ENCODE results near the gene RIMBP2.

DNA sequence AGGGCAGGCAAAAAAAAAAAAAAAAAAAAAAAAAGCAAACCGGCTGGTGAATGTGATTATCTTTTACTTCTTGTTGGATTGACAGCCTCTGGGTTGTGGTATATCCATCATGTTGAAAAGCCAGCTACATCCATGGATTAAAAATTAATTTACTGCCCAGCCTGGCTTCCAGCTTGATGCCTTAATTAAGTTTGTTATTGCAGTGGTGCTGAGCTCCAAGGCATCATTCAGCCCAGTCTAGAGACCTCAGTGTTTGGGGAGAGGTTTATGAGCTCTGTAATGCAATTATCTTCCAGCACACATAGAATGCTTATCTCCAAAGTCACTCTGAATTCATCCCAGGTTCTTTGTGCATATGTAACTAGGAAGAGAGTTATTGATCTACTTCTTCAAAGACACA lies 114.8 kb downstream of the RIMBP2 start:
- TF ChIP-seq, protein P1, sequence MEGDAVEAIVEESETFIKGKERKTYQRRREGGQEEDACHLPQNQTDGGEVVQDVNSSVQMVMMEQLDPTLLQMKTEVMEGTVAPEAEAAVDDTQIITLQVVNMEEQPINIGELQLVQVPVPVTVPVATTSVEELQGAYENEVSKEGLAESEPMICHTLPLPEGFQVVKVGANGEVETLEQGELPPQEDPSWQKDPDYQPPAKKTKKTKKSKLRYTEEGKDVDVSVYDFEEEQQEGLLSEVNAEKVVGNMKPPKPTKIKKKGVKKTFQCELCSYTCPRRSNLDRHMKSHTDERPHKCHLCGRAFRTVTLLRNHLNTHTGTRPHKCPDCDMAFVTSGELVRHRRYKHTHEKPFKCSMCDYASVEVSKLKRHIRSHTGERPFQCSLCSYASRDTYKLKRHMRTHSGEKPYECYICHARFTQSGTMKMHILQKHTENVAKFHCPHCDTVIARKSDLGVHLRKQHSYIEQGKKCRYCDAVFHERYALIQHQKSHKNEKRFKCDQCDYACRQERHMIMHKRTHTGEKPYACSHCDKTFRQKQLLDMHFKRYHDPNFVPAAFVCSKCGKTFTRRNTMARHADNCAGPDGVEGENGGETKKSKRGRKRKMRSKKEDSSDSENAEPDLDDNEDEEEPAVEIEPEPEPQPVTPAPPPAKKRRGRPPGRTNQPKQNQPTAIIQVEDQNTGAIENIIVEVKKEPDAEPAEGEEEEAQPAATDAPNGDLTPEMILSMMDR (IDR thresholded peaks at IDR 0.05; ENCODE audit: poor library complexity, severe bottlenecking), result no peak
- TF ChIP-seq RAD21 (conservative IDR thresholded peaks at IDR 0.05) (no peak), EZH2 (IDR thresholded peaks at IDR 0.05; ENCODE audit: borderline replicate concordance, insufficient read depth, low read length, poor library complexity, severe bottlenecking) (no peak), SMC3 (conservative IDR thresholded peaks at IDR 0.05; ENCODE audit: poor library complexity) (no peak), POLR2AphosphoS5 (IDR thresholded peaks at IDR 0.05) (no peak), EP300 (conservative IDR thresholded peaks at IDR 0.05; ENCODE audit: poor library complexity, severe bottlenecking) (no peak), TAF1 (IDR thresholded peaks at IDR 0.05; ENCODE audit: low read depth) (no peak)
- TF ChIP-seq, protein P2, sequence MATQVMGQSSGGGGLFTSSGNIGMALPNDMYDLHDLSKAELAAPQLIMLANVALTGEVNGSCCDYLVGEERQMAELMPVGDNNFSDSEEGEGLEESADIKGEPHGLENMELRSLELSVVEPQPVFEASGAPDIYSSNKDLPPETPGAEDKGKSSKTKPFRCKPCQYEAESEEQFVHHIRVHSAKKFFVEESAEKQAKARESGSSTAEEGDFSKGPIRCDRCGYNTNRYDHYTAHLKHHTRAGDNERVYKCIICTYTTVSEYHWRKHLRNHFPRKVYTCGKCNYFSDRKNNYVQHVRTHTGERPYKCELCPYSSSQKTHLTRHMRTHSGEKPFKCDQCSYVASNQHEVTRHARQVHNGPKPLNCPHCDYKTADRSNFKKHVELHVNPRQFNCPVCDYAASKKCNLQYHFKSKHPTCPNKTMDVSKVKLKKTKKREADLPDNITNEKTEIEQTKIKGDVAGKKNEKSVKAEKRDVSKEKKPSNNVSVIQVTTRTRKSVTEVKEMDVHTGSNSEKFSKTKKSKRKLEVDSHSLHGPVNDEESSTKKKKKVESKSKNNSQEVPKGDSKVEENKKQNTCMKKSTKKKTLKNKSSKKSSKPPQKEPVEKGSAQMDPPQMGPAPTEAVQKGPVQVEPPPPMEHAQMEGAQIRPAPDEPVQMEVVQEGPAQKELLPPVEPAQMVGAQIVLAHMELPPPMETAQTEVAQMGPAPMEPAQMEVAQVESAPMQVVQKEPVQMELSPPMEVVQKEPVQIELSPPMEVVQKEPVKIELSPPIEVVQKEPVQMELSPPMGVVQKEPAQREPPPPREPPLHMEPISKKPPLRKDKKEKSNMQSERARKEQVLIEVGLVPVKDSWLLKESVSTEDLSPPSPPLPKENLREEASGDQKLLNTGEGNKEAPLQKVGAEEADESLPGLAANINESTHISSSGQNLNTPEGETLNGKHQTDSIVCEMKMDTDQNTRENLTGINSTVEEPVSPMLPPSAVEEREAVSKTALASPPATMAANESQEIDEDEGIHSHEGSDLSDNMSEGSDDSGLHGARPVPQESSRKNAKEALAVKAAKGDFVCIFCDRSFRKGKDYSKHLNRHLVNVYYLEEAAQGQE (IDR thresholded peaks at IDR 0.05; ENCODE audit: borderline replicate concordance), result no peak

All from neural cell (in vitro differentiated cells).